Activated CD8-positive, alpha-beta T cell treated with anti-CD3 and anti-CD28 coated beads, Interleukin-2, amount 10 ng/mL, durations not matched to agents 7 days and 5 days (primary cell): ENCODE results near the gene RNASEH2B. TPM values are rescaled to one million over a fixed set of nuclear protein-coding genes. Genes with fewer than 3 reads are reported as not detected.

Experiments used
- total RNA-seq, 2 experiments: library from RNA; stranded (reverse); gene quantifications; one replicate each; pipeline ENCODE4 v1.2.3, GENCODE V29; 2021

RNASEH2B gene
- total RNA-seq, 2 experiments from 2014 or later = 105 to 107 TPM

Other genes with a start within 250 kb of the RNASEH2B start
- gene DLEU7, start 66.1 kb upstream of the RNASEH2B start, total RNA-seq = not detected
- gene C13orf42, start 201.5 kb downstream of the RNASEH2B start, total RNA-seq = not detected